HS-5 (cell line): ENCODE data around the gene DNAJC3.
"Not testable (repeated sequence)": the region's sequence is repeated elsewhere in the genome, so short reads cannot be mapped to it uniquely, and the experiment has no call there.

Experiments used
- DNase-seq: peaks from one replicate; pipeline ENCODE4 v3.0.0-alpha.2; 2012; ENCODE audit warnings: low read depth

Gene DNAJC3

GRCh38 chr13:95781940-95782339, 105.0 kb downstream of the DNAJC3 start:
- DNase-seq = not testable (repeated sequence)

- no peak for DNase-seq
Measured at GRCh38 chr13:95783747-95784146, 106.8 kb downstream of the DNAJC3 start.

GRCh38 chr13:95784161-95784899, 107.4 kb downstream of the DNAJC3 start:
- peak; percentile 31 for DNase-seq

DNA sequence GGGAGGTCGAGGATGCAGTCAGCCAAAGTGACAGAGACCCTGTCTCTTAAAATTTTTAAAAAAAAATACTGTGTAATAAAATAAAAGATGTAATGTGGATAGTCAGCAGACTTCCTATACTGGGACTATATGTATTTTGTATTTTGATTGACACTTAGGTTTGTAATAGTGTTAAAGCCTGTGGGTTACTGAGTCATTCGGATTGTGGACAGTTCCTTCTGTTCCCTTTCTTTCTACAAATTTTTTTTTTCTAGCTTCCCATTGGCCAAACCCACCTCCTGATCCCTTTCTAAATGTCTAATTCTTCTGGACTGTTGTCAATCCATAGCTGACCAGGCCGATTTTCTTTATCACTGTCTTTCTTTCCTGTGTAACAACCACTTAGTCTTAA, 108.0 kb downstream of the DNAJC3 start:
- peak; percentile 4 for DNase-seq

- DNase-seq = no peak
Measured at GRCh38 chr13:95787356-95788099, 110.6 kb downstream of the DNAJC3 start.

DNA sequence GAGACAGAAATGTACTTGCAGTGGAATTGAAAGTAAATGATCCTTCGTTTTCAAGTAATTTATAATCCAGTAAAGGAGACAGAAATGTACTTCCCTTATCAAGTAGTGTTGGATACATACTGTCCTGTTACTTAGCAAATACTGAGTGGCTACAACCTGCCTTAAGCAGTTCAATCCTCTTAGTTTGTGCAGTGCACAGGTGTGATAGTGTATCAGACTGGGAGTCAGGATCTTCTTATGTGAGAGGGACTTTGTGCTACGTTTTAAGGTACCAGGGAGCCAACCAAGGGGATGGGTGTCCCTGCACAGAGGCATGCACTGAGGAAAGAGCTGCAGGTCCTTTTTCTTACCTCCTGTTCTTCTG, 111.1 kb downstream of the DNAJC3 start:
- no peak for DNase-seq

GRCh38 chr13:95789315-95789714, 112.4 kb downstream of the DNAJC3 start:
- not testable (repeated sequence) for DNase-seq

DNA sequence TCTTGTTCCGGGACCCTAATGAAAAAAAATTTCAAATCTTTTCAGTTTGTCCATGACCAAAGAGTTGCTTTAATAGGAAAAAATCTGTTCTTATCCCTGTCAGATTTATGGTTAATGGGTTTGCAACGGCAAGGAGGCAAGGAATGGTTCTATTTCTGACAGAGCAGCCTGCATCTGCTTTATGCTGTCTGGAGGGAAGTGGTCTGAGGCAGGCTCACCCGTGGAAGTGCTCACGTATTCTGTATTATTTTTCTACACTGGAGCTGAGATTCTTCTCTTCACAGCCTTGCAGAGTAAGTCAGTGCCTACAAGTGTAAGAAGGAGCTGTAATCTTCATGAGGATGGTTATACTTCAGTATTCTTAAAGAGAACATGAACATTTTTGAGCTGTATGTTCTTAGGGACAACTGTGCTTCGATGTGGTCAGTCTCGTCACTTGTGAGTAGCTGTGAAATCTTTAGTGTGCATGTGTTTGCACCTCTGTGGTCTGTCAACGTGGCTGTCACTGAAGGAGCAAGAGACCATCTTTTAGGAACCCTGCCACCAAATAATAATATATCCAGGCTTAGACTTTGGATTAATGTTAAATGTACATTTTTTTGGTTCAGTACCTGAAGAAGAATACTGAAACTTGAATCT, 114.3 kb downstream of the DNAJC3 start:
- no peak for DNase-seq

DNA sequence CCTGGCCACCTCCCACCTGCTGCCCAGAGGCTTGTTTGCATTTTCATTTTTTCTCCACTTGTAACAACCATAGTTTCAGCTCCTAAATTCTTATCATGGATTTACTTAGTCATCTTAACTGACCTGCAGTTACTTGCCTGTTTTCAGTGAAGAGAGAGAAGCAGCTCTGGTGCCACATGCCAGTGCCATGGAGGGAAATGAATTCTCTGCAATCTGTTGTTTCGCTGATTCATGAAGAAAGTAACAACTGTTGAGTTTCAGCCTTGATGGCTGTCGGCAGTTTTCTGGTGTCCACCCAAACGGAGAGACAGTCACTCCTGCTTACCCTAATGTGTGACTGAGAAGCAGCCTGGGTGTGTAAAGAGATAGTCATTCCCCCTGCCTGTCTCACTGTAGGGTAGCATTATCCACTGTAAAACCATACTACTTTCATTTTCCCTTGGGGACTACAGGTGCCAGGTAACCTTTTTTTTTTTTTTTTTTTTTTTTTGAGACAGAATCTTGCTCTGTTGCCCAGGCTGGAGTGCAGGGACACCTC, 116.1 kb downstream of the DNAJC3 start:
- DNase-seq = no peak

DNA sequence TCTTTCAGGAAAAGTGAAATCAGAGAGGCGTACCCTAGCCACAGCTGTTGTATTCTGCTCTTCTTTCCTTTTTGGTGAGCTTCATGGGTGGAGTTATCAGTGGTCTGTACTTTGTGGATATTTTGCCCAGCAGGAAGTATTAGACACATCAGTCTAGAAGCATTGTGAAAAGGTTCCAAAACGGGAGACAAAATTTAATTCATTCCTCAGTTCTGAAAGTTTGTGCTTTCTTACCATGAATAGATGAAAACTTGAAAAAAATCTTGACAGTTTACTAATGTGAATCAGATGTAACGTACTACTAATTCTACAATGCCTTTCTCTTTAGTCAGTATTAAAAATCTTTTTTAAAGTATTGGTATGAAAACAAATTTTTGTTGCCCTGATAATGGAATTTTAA, 116.8 kb downstream of the DNAJC3 start:
- DNase-seq = no peak

GRCh38 chr13:95797016-95797415, 120.1 kb downstream of the DNAJC3 start:
- no peak for DNase-seq

DNA sequence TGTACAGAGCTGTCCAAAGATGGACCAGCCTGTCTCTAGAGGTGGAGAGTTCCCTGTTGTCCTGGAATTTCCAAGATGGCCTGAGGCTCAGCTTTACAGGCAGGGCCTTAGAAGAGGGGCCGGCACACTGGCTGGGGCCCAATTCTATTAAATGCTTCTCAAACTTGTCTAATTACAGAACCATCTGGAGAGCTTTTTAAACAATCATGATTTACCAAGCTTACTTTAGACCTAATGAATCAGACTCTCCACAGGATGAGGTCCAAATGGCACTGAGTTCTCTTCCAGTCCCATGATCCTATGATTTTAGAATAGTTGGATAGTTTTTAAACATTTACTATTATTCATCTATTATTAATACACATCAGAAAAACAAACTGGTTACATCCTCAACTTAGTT, 123.5 kb downstream of the DNAJC3 start:
- DNase-seq = no peak

DNA sequence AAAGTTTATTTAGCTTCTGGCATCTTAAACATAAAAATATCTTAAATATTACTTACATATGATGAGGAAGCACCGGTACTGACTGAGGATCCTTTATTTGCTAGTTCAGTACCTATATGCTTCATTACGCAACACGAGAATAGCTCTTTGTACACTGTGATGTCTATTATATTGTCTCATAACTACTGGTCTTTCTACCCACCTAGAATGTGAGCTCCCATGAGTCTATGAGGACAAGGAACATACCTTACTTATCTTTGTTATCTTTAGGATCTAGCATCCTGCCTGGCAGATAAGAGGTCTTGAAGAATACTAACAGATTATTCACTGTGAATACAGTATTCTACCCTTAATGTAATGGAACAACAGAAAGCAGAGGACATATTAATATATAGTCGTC, 124.9 kb downstream of the DNAJC3 start:
- no peak for DNase-seq

GRCh38 chr13:95805921-95806320, 129.0 kb downstream of the DNAJC3 start:
- no peak for DNase-seq

DNA sequence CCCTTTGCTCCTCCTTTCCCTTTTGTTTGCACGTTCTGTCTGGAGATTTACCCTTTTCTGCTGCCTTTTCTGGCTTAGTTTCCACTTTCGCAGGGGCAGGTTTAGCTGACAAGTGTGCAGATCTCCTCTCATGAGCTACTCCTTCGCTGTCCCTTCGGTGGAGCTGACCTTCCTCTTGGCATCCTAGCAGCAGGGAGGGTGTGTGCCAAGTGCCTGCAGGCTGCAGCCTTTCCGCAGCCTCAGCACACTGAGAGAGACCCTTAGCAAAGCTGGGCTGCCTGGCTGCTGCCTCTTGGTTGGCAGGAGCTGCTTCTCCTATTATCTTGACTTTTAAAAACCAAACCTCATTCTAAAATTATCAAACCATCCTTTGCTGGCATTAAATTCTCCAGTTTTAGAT, 132.5 kb downstream of the DNAJC3 start:
- DNase-seq = no peak

GRCh38 chr13:95813139-95813538, 136.2 kb downstream of the DNAJC3 start:
- no peak for DNase-seq

DNA sequence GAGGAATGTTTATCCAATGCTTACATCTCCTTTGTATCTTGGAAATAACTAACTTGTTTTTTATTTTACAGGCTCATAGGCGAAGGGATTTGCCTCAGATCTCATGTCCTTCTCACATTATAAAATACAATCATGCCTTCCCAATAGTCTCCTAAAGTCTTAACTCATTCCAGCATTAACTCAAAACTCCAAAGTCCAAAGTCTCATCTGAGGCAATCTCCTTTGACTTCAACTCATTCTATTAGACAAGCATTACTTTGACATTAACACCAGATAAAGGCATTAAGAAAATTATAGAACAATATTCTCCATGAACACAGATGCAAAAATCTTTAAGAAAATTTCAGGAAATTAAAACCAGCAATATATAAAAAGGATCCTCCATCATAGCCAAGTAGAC, 137.6 kb downstream of the DNAJC3 start:
- no peak for DNase-seq

DNA sequence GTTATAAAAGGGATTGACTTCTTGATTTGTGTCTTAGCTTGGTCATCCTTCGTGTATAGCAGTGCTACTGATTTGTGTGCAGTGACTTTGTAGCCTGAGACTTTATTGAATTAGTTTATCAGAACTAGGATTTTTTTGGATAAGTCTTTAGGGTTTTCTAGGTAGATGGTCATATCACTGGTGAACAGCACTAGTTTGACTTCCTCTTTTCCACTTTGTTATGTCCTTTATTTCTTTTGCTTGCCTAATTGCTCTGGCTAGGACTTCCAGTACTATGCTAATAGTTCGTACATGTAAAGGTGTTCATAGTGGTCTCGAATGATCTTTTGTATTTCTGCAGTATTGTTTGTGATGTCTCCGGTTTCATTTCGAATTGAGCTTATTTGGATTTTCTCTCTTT, 145.4 kb downstream of the DNAJC3 start:
- no peak for DNase-seq

- no peak for DNase-seq
Measured at GRCh38 chr13:95833126-95833525, 156.2 kb downstream of the DNAJC3 start.

GRCh38 chr13:95833719-95834118, 156.8 kb downstream of the DNAJC3 start:
- no peak for DNase-seq

DNA sequence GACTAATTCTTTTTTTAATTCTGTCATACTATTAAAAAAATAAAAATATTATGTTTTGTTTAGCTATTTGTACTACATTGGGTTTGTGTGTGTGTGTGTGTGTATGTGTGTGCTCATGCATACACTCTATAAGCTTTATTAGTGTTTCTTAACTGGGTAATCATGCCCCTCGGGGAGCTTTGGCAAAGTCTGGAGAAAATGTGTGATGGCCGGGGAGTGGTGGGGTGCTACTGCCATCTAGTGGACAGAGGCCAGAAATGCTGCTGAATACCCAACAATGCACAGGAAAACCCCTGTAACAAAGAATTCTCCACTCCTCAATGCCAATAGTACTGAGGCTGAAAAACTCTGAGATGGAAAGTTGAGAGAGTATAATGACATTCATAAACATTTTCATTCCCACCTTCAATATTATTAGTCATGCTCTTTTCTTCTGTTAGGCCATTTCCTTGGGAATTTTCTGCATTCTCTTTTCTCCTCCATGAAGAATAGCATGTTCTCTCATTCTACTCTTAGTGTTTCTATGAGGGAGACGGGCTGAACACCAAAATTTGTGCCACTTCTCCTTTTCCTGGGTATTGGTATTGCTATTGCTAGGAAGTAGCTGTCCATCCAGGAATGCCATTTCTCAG, 157.3 kb downstream of the DNAJC3 start:
- DNase-seq = no peak

DNA sequence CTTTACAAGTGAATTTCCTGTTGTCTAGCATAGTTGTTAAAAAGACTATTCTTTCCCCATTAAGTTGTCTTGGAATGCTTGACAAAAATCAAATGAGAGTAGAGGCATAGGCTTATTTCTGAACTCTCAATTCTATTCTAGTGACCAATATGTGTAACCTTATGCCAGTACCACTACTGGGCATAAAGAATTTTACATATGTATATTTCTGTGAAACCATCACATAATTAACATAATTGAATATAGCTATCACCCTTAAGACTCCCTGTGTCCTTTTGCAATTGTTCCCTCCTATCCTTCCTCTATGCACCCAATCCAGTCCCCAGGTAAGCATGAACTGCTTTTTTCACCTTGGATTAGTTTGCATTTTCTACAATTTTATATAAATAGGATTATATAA, 165.0 kb downstream of the DNAJC3 start:
- DNase-seq = no peak

DNA sequence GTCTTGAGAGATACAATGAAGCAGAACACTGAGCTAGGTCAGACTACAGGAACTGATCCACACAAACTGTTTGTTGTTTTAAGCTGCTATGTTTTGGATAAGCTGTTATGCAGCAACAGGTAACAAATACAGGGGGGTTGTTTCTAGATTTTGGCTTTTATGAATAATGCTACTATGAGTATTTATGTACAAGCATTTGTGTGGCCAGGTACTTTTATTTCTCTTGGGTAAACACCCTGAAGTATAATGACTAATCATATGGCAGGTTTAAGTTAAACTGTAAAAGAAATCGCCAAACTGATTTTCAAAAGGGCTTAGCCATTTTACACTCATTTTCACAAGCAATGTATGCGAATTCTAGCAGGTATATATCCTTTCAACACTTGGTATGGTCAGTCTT, 166.0 kb downstream of the DNAJC3 start:
- no peak for DNase-seq
